ENCODE measurements around the gene REPS1.

The REPS1 gene

DNA sequence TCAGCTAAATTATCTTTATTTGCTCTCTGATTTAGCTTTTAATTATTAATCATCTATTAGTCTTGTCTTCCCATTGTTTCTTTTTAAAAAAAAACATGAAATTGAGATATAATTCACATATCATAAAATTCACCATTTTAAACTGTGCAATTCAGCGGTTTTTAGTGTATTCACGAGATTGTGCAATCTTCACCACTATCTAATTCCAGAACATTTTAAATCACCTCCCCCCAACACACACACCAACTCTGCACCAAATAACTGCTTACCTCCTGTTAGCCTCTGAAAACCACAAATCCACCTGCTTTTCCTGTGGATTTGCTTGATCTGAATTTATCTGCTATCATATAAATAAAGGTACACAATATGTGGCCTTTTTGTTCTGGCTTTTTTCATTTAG is 31.7 kb upstream of the REPS1 start:
- no peaks in the 10 kb centered on the region for H3K36me3 ChIP-seq (ENCODE audit: control insufficient read depth in 2 of 2, insufficient read depth in 2 of 2, low read length in 2 of 2)
- H3K4me1 ChIP-seq (ENCODE audit: control insufficient read depth, insufficient read depth, low read length): peaks cover 3% of the 10 kb centered on the region
- H3K9ac ChIP-seq (ENCODE audit: low read length in 2 of 2): no peak overlapping the region
- H3K27me3 ChIP-seq (ENCODE audit: control insufficient read depth in 1 of 2, insufficient read depth in 2 of 2, low read length in 2 of 2): no peaks in the 10 kb centered on the region
- no peak overlapping the region for H3K27ac ChIP-seq (ENCODE audit: low read length)
- H3K9me3 ChIP-seq (ENCODE audit: control insufficient read depth in 2 of 2, low read length in 2 of 2): no peaks in the 10 kb centered on the region
- H3K4me3 ChIP-seq (ENCODE audit: low read length in 2 of 2): no peak overlapping the region

DNA sequence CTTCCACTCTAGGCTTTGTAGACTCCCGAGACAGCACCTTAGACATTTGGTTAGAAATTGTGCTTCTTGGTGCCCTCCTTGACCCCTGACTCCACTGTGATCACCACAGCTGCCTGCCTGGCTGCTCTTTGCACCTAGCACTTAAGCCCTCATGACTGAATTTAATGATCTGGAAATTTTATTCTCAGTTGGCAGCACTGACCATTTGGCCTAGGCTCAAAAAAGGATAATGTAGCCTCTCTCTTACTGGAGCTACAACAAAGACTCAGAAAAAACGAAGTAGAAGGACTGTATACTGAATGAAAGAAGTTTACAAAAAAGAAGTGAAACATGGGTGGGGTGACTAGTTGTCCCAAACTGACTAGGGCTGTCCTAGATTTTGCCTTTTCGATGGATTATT is 29.2 kb upstream of the REPS1 start:
- no peaks in the 10 kb centered on the region for H3K9me3 ChIP-seq (ENCODE audit: control insufficient read depth in 2 of 2, low read length in 2 of 2)
- H3K4me3 ChIP-seq (ENCODE audit: low read length in 2 of 2): no peak overlapping the region
- no peak overlapping the region for H3K9ac ChIP-seq (ENCODE audit: low read length in 2 of 2)
- no peaks in the 10 kb centered on the region for H3K36me3 ChIP-seq (ENCODE audit: control insufficient read depth in 2 of 2, insufficient read depth in 2 of 2, low read length in 2 of 2)
- peaks cover 3% of the 10 kb centered on the region for H3K4me1 ChIP-seq (ENCODE audit: control insufficient read depth, insufficient read depth, low read length)
- H3K27ac ChIP-seq (ENCODE audit: low read length): no peak overlapping the region
- no peaks in the 10 kb centered on the region for H3K27me3 ChIP-seq (ENCODE audit: control insufficient read depth in 1 of 2, insufficient read depth in 2 of 2, low read length in 2 of 2)

DNA sequence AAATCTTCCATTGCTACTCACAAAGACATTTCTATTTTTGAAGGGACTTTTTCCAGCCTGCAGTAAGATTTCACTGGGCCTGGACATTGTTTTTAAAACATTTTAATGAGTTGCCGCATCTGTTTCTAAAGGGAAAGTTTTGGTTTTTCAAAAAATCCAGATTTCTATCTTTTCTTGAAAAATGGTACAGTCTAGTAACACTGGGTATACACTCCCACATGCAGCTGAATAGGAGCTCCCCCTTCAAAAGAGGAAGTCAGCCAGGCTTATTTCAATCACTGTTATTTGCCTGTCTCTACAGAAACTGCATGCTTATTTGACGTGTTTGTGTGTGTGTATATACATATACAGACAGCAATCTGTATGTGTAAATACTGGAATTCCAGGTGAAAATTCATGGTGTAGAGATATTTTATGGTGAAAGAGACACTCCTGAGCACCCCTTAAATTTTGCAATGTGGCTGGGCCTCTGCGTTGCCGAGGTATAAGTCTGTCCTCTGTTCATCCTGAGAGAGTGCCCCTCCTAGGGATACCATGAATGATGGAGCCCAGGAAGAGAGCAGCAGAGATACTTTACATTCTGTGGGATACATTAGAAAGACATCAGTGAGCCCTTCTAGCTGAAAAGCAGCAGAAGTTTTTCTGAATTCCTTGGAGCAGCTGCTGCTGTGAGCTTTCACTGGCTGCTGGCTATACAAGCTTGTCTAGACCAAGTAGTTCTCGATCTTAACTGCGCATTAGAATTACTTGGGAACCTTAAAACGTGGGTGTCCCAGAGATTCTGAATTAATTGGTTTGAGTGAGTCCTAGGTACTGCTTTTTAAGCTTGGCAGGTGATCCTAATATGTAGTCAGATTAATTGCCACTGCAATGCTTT is 28.5 kb upstream of the REPS1 start:
- peaks cover 3% of the 10 kb centered on the region for H3K4me1 ChIP-seq (ENCODE audit: control insufficient read depth, insufficient read depth, low read length)
- H3K9ac ChIP-seq (ENCODE audit: low read length in 2 of 2): peak overlapping the region in 1 of 2 donors; percentile 7
- H3K27me3 ChIP-seq (ENCODE audit: control insufficient read depth in 1 of 2, insufficient read depth in 2 of 2, low read length in 2 of 2): no peaks in the 10 kb centered on the region
- H3K27ac ChIP-seq (ENCODE audit: low read length): no peak overlapping the region
- H3K9me3 ChIP-seq (ENCODE audit: control insufficient read depth in 2 of 2, low read length in 2 of 2): no peaks in the 10 kb centered on the region
- H3K36me3 ChIP-seq (ENCODE audit: control insufficient read depth in 2 of 2, insufficient read depth in 2 of 2, low read length in 2 of 2): no peaks in the 10 kb centered on the region
- no peak overlapping the region for H3K4me3 ChIP-seq (ENCODE audit: low read length in 2 of 2)

DNA sequence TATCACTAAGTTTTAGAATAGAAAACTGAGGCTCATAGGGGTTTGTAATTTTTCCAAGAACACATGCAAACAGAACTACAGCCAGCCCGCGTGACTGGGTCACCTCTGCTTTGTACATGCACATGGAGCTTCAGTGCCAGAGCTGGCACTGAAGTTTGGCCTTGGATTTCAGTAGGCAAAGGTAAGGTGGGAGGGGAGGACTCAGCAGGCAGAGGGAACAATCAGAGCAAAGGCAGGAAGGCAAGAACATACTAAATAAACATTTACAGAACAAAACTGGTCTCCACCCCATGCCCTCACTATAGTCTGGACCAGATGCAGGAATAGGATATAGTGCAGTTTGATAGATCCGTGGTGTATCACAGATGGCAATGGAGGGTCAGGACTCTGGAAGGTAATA is 26.9 kb upstream of the REPS1 start:
- H3K27me3 ChIP-seq (ENCODE audit: control insufficient read depth in 1 of 2, insufficient read depth in 2 of 2, low read length in 2 of 2): no peaks in the 10 kb centered on the region
- H3K36me3 ChIP-seq (ENCODE audit: control insufficient read depth in 2 of 2, insufficient read depth in 2 of 2, low read length in 2 of 2): no peaks in the 10 kb centered on the region
- no peak overlapping the region for H3K9ac ChIP-seq (ENCODE audit: low read length in 2 of 2)
- no peak overlapping the region for H3K4me3 ChIP-seq (ENCODE audit: low read length in 2 of 2)
- peaks cover 3% of the 10 kb centered on the region for H3K4me1 ChIP-seq (ENCODE audit: control insufficient read depth, insufficient read depth, low read length)
- no peak overlapping the region for H3K27ac ChIP-seq (ENCODE audit: low read length)
- H3K9me3 ChIP-seq (ENCODE audit: control insufficient read depth in 2 of 2, low read length in 2 of 2): no peaks in the 10 kb centered on the region

DNA sequence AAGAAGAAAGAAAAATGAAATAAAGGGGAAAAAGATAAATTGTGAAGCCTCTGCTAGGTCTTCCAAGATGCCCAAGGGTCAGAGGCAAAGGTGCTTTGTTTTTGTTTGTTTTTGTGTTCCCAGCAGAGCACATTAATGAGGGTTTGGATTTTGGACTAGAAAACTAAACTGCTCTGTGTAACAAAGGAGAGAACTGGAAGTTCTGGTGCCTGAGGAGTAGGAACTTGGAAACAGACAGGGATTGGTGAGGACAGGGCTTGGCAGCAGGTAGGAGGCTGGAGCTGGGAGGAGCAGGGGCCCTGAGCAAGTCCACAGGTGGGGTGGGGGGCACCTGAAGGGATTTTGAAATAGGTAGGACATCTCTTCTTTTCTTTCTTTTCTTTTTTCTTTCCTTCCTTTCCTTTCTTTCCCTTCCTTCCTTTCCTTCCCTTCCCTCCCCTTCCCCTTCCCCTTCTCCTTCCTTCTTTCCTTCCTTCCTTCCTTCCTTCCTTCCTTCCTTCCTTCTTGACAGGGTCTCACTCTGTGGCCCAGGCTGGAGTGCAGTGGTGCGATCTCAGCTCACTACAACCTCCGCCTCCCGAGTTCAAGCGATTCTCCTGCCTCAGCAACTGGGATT is 25.2 kb upstream of the REPS1 start:
- no peak overlapping the region for H3K27ac ChIP-seq (ENCODE audit: low read length)
- peaks cover 3% of the 10 kb centered on the region for H3K4me1 ChIP-seq (ENCODE audit: control insufficient read depth, insufficient read depth, low read length)
- H3K27me3 ChIP-seq (ENCODE audit: control insufficient read depth in 1 of 2, insufficient read depth in 2 of 2, low read length in 2 of 2): no peaks in the 10 kb centered on the region
- no peaks in the 10 kb centered on the region for H3K9me3 ChIP-seq (ENCODE audit: control insufficient read depth in 2 of 2, low read length in 2 of 2)
- H3K9ac ChIP-seq (ENCODE audit: low read length in 2 of 2): no peak overlapping the region
- H3K4me3 ChIP-seq (ENCODE audit: low read length in 2 of 2): no peak overlapping the region
- H3K36me3 ChIP-seq (ENCODE audit: control insufficient read depth in 2 of 2, insufficient read depth in 2 of 2, low read length in 2 of 2): no peaks in the 10 kb centered on the region

DNA sequence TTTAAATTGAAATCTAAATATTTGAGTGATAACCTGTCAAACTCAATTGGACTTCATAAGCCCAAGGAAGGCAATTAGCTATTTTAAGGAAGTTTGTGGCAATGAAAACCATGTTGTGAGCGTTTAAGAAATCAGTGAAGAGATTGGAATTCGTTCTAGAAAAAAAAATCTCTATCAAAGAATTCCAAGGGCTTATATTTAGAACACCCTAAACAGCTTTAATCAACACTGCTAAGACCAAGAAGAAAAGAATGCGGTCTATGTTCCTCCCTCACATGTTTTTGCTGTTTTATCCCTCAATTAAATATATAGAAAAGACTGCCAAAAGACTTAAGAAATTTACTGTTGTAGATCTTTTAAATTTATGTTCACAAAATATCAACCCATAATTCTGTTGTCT is 23.9 kb upstream of the REPS1 start:
- Histone ChIP-seq H3K4me1 (ENCODE audit: control insufficient read depth, insufficient read depth, low read length) (no peaks in the 10 kb centered on the region), H3K27ac (ENCODE audit: low read length) (no peak overlapping the region), H3K36me3 (ENCODE audit: control insufficient read depth in 2 of 2, insufficient read depth in 2 of 2, low read length in 2 of 2) (no peaks in the 10 kb centered on the region), H3K4me3 (ENCODE audit: low read length in 2 of 2) (no peak overlapping the region), H3K9me3 (ENCODE audit: control insufficient read depth in 2 of 2, low read length in 2 of 2) (no peaks in the 10 kb centered on the region), H3K27me3 (ENCODE audit: control insufficient read depth in 1 of 2, insufficient read depth in 2 of 2, low read length in 2 of 2) (no peaks in the 10 kb centered on the region), H3K9ac (ENCODE audit: low read length in 2 of 2) (no peak overlapping the region)

DNA sequence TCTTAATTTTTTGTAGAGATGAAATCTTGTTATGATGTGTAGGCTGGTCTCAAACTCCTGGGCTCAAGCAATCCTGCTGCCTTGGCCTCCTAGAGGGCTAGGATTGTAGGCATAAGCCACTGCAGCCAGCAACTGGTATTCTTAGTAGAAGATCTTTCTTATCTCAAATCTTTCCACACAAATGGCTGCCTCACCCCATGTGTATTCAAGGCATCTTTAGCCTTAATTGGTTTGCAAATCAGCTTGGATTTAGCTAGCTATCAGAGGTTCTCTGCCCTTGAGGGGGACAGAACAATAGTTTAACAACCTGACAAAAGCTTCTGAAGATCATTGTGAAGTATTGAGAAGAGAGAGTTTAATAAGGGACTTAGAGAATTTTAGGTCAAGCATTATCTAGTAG is 22.6 kb upstream of the REPS1 start:
- H3K9ac ChIP-seq (ENCODE audit: low read length in 2 of 2): no peak overlapping the region
- no peak overlapping the region for H3K27ac ChIP-seq (ENCODE audit: low read length)

DNA sequence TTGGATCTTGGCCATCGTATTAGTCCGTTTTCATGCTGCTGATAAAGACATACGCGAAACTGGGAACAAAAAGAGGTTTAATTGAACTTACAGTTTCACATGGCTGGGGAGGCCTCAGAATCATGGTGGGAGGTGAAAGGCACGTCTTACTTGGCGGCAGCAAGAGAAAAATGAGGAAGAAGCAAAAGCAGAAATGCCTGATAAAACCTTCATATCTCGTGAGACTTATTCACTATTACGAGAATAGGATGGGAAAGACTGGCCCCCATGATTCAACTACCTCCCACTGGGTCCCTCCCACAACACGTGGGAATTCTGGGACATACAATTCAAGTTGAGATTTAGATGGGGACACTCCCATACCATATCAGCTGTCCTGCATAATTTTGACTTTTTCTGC is 20.1 kb upstream of the REPS1 start:
- H3K9me3 ChIP-seq (ENCODE audit: control insufficient read depth in 2 of 2, low read length in 2 of 2): no peaks in the 10 kb centered on the region
- no peaks in the 10 kb centered on the region for H3K36me3 ChIP-seq (ENCODE audit: control insufficient read depth in 2 of 2, insufficient read depth in 2 of 2, low read length in 2 of 2)
- no peak overlapping the region for H3K9ac ChIP-seq (ENCODE audit: low read length in 2 of 2)
- no peak overlapping the region for H3K27ac ChIP-seq (ENCODE audit: low read length)
- no peak overlapping the region for H3K4me3 ChIP-seq (ENCODE audit: low read length in 2 of 2)
- H3K4me1 ChIP-seq (ENCODE audit: control insufficient read depth, insufficient read depth, low read length): no peaks in the 10 kb centered on the region
- H3K27me3 ChIP-seq (ENCODE audit: control insufficient read depth in 1 of 2, insufficient read depth in 2 of 2, low read length in 2 of 2): no peaks in the 10 kb centered on the region

More for the DNA sequence above, 22.6 kb upstream of the REPS1 start:
- H3K4me3 ChIP-seq (ENCODE audit: low read length in 2 of 2): no peak overlapping the region
- no peaks in the 10 kb centered on the region for H3K27me3 ChIP-seq (ENCODE audit: control insufficient read depth in 1 of 2, insufficient read depth in 2 of 2, low read length in 2 of 2)
- H3K9me3 ChIP-seq (ENCODE audit: control insufficient read depth in 2 of 2, low read length in 2 of 2): no peaks in the 10 kb centered on the region
- no peaks in the 10 kb centered on the region for H3K4me1 ChIP-seq (ENCODE audit: control insufficient read depth, insufficient read depth, low read length)
- no peaks in the 10 kb centered on the region for H3K36me3 ChIP-seq (ENCODE audit: control insufficient read depth in 2 of 2, insufficient read depth in 2 of 2, low read length in 2 of 2)

DNA sequence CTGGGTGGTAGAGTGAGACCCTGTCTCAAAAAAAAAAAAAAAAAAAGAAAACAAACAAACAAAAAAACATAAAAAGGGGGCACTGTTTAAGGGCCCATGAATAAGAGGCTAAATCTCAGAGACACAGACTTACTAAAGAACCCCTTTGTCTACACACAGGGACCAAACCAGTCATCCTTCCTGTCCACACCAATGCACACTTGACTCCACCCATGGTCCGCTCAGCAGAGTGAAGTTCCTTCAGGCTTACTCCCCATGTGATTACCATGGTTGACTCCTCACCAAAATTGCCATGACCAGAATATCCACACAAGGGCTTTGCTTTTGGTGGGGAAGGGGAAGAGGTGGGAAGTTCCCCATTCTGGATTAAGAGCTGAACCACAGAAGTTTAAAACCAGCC is 19.4 kb upstream of the REPS1 start:
- Histone ChIP-seq H3K9ac (ENCODE audit: low read length in 2 of 2) (no peak overlapping the region), H3K27ac (ENCODE audit: low read length) (no peak overlapping the region), H3K9me3 (ENCODE audit: control insufficient read depth in 2 of 2, low read length in 2 of 2) (no peaks in the 10 kb centered on the region), H3K36me3 (ENCODE audit: control insufficient read depth in 2 of 2, insufficient read depth in 2 of 2, low read length in 2 of 2) (no peaks in the 10 kb centered on the region), H3K4me1 (ENCODE audit: control insufficient read depth, insufficient read depth, low read length) (no peaks in the 10 kb centered on the region), H3K27me3 (ENCODE audit: control insufficient read depth in 1 of 2, insufficient read depth in 2 of 2, low read length in 2 of 2) (no peaks in the 10 kb centered on the region), H3K4me3 (ENCODE audit: low read length in 2 of 2) (no peak overlapping the region)

DNA sequence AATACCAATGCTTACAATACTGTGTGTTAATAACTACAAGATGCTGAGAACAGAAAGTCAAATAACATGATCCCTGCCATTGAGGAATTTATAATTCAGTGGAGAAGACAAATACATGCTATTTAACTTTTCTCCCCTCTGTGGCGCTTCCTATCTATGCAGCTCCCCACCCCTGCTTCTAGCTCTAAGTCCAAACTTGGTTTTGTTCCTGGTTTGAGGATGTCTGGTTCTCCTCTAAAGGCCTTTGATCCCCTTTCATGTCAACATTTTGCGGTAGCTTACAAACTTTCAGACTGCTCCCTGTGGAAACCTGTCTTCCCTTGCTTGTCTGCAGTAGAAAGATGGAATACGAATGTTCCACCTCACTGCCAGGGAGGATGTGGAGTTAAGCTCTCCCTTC is 18.4 kb upstream of the REPS1 start:
- Histone ChIP-seq H3K4me3 (ENCODE audit: low read length in 2 of 2) (no peak overlapping the region), H3K4me1 (ENCODE audit: control insufficient read depth, insufficient read depth, low read length) (no peaks in the 10 kb centered on the region), H3K36me3 (ENCODE audit: control insufficient read depth in 2 of 2, insufficient read depth in 2 of 2, low read length in 2 of 2) (no peaks in the 10 kb centered on the region), H3K27me3 (ENCODE audit: control insufficient read depth in 1 of 2, insufficient read depth in 2 of 2, low read length in 2 of 2) (no peaks in the 10 kb centered on the region), H3K27ac (ENCODE audit: low read length) (no peak overlapping the region), H3K9me3 (ENCODE audit: control insufficient read depth in 2 of 2, low read length in 2 of 2) (no peaks in the 10 kb centered on the region), H3K9ac (ENCODE audit: low read length in 2 of 2) (no peak overlapping the region)

DNA sequence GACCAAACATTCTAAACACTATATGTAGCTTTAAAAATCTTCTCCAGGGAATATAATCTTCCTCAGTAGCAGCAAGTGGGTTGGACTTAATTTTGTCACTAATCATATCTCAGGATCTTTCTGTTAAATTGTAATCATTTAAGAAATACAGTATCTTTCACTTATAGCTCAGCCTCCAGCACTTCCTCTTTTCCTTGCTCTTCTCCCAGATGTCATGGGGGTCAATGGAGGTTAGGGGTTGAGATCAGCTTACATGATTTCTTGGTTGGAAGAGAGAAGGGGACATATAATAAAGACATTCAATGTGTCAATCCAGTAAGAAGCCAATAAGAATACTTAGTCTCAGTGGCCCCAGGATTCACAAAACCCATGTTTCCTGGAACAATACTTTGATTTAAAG is 15.7 kb upstream of the REPS1 start:
- H3K27me3 ChIP-seq (ENCODE audit: control insufficient read depth in 1 of 2, insufficient read depth in 2 of 2, low read length in 2 of 2): peaks cover 0 to 2% of the 10 kb centered on the region in 2 donors
- no peaks in the 10 kb centered on the region for H3K4me1 ChIP-seq (ENCODE audit: control insufficient read depth, insufficient read depth, low read length)
- H3K36me3 ChIP-seq (ENCODE audit: control insufficient read depth in 2 of 2, insufficient read depth in 2 of 2, low read length in 2 of 2): no peaks in the 10 kb centered on the region
- no peak overlapping the region for H3K9ac ChIP-seq (ENCODE audit: low read length in 2 of 2)
- H3K4me3 ChIP-seq (ENCODE audit: low read length in 2 of 2): no peak overlapping the region
- no peaks in the 10 kb centered on the region for H3K9me3 ChIP-seq (ENCODE audit: control insufficient read depth in 2 of 2, low read length in 2 of 2)
- H3K27ac ChIP-seq (ENCODE audit: low read length): no peak overlapping the region
